Lower leg skin (tissue), 3 donors: ENCODE measurements around the gene GOLGA6C.

ENCODE experiments used
- CTCF ChIP-seq, 3 donors: fragments of 450-650 bp; IDR thresholded peaks; one replicate each; pipeline ENCODE4 v1.5.1; 2016; ENCODE audit warnings: antibody characterized with exemption in 3 of 3, mild to moderate bottlenecking in 3 of 3, moderate library complexity in 2 of 3
- POLR2A ChIP-seq, 2 donors: fragments of 450-650 bp; IDR thresholded peaks; one replicate each; pipeline ENCODE4 v1.6.1; 2016 to 2017; ENCODE audit warnings: antibody characterized with exemption in 2 of 2, mild to moderate bottlenecking in 1 of 2, moderate library complexity in 1 of 2

- TF ChIP-seq CTCF (IDR thresholded peaks at IDR 0.05) (no peak), POLR2A (IDR thresholded peaks at IDR 0.05) (no peak)
These were observed 24.5 kb upstream of the GOLGA6C start for GRCh38 chr15:75233504-75234190.
